ENCODE measurements around the gene GOLGA1.
"Not testable (repeated sequence)": the region's sequence is repeated elsewhere in the genome, so short reads cannot be mapped to it uniquely, and the experiment has no call there.

GOLGA1 gene

DNA sequence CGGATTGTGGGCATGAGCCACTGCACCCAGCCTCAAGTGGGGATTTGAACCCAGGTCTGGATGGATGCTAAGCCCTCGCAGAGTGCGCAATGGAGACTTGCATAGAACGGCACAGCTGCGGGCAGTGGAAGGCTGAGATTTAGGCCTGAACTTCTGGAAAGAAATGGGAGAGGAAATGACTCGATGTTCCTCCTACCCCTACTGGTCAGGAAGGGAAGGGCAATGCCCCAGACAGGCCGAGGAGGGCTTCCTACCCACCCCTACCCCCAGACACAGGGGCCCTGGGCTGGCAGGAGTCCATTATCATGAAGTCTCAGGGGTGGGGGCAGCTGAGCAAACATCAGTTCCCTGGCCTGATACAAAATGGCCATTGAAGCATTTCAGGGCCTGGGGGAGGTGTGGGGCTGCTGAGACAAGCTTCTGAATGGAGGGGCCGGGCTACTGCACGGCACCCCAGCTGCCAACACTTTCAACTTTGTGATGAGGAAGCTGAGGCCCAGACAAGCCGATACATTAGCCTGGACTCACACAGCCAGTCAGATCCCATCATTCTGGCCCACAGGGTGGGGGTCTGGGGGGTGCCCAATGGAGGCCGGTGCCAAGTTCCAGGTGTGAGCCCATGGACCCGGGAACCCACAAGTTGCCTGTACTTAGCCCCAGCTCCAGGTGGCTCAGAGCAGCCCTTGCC, 101.1 kb downstream of the GOLGA1 start:
- in situ Hi-C loops (cut with MboI; ENCODE audit: low sequenced_read_pairs) = no loop called here

DNA sequence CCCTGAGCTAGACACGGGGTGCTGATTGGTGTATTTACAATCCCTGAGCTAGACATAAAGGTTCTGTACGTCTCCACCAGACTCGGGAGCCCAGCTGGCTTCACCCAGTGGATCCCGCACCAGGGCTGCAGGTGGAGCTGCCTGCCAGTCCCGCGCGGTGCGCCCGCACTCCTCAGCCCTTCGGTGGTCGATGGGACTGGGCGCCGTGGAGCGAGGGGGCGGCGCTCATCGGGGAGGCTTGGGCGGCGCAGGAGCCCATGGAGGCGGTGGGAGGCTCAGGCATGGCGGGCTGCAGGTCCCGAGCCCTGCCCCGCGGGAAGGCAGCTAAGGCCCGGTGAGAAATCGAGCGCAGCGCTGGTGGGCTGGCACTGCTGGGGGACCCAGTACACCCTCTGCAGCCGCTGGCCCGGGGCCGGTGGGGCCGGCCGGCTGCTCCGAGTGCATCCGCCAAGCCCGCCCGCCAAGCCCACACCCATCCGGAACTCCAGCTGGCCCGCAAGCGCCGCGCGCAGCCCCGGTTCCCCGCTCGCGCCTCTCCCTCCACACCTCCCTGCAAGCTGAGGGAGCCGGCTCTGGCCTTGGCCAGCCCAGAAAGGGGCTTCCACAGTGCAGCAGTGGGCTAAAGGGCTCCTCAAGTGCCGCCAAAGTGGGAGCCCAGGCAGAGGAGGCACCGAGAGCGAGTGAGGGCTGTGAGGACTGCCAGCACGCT, 102.2 kb downstream of the GOLGA1 start:
- in situ Hi-C loops (cut with MboI; ENCODE audit: low sequenced_read_pairs) = not testable (repeated sequence)

DNA sequence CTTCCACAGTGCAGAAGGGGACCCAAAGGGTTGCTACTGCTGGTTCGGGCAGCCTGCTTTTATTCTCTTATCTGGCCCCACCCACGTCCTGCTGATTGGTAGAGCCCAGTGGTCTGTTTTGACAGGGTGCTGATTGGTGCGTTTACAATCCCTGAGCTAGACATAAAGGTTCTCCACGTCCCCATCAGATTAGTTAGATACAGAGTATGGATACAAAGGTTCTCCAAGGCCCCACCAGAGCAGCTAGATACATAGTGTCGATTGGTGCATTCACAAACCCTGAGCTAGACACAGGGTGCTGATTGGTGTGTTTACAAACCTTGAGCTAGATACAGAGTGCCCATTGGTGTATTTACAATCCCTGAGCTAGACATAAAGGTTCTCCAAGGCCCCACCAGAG, 102.8 kb downstream of the GOLGA1 start:
- in situ Hi-C loops (cut with MboI; ENCODE audit: low sequenced_read_pairs) = not testable (repeated sequence)

DNA sequence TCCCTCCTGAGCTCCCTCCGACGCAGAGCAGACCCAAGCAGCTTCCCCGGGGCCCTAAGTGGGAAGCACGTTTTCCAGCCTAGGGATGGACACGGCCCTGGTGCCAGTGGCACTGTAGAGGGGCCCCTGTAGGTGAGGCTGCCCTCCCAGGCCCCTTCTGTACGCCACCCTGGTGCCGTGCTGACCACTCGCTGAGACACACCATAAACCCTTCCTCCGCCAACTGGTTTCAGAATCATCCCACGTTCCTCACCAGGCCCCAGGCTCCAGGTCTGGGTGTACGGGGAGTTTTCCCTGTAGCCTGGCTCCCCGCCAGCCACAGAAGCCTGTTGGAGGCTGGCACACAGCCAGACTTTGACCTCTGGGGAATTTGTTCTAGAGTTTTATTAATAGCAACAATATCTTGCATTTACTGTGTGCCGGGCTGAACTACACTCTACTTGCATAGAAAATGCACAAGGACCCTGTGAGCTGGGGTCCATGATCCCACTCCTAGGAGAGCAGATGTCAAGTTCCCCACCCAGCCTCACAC, 105.8 kb downstream of the GOLGA1 start:
- in situ Hi-C loops (cut with MboI; ENCODE audit: low sequenced_read_pairs) = no loop called here

DNA sequence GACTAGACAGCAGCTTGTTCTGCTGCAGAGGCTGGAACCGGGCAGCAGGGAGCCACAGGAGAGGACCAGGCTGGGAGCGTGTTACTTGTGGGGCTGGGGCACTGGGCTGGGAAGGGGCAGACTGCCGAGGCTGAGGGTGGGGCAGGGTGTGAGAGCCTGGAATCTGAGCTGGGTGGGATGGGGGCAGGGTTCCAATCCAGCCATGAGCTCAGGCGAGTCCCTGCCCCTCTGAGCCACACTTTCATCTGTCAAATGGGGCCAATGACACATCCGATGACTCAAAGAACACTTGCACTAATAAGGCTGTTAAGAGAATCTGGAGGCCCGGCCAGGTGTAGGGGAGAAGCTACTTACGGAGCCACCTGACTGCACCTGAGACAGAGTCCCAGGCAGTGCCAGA, 106.3 kb downstream of the GOLGA1 start:
- in situ Hi-C loops (cut with MboI; ENCODE audit: low sequenced_read_pairs) = no loop called here

DNA sequence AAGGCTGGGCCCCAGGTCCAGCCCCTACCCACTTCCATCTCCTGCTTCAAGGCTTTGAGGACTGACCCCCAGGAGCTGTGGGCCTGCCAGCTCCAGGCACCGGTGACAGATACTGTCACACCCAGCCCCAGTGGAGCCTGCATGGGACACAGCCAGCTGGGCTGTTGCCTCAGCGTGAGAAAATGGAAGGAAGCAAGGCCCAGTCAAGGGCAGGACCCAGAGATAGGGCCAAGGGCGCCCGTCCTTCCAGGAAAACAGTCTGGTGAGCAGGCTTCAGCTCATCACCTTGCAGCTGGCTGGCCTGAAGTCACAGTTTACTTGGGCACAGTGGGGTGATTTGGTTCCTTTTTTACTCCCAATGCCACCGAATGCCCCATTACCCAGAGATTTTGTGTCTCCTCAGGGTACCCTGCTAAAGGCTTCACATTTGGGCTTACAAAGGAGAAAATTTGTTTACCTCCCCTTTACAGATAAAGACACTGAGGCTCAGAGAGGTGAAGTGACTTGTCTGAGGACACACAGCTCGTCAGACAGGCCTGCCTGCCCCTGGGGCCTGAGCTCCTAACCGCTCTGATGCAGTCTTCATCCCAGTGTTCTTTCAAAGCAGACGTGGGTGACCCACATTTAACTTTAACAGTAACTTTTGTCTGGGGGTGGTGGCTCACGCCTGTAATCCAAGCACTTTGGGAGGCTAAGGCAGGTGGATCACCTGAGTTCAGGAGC, 109.1 kb downstream of the GOLGA1 start:
- in situ Hi-C loops (cut with MboI; ENCODE audit: low sequenced_read_pairs) = no loop called here

DNA sequence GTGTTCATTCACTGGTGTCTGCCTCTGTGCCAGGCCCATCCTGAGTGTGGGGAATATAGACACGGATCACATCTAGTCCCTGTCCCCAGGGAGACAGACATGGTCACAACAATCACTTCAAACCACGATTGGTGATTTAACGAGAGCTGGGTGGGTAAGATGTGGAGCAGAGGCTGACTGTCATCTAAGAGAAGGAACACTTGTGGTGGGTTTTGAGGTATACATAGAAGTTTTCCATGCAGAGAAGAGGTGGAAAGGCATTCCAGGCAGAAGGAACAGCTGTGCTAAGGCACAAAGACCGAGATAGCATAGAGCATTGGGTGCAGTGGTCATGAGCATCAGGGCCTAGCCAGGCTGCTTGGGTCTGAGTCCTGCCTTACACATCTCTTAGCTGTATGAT, 110.3 kb downstream of the GOLGA1 start:
- in situ Hi-C loops (cut with MboI; ENCODE audit: low sequenced_read_pairs) = no loop called here

DNA sequence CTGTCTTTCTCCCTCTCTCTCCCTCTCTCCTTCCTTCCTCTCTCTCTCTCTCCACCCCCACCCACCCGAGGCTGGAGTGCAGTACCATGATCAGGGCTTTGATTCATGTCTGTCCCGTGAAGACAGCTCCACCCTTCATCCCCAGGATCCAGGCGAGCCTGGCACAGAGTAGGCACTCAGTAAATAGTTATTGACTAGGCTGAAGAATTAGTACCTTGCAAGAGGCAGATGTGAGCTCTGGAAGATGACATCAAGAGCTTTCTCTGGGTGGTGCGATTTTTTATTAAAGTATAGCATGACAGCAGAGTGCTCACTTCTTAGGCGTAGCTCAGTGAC, 111.6 kb downstream of the GOLGA1 start:
- in situ Hi-C loops (cut with MboI; ENCODE audit: low sequenced_read_pairs) = no loop called here

DNA sequence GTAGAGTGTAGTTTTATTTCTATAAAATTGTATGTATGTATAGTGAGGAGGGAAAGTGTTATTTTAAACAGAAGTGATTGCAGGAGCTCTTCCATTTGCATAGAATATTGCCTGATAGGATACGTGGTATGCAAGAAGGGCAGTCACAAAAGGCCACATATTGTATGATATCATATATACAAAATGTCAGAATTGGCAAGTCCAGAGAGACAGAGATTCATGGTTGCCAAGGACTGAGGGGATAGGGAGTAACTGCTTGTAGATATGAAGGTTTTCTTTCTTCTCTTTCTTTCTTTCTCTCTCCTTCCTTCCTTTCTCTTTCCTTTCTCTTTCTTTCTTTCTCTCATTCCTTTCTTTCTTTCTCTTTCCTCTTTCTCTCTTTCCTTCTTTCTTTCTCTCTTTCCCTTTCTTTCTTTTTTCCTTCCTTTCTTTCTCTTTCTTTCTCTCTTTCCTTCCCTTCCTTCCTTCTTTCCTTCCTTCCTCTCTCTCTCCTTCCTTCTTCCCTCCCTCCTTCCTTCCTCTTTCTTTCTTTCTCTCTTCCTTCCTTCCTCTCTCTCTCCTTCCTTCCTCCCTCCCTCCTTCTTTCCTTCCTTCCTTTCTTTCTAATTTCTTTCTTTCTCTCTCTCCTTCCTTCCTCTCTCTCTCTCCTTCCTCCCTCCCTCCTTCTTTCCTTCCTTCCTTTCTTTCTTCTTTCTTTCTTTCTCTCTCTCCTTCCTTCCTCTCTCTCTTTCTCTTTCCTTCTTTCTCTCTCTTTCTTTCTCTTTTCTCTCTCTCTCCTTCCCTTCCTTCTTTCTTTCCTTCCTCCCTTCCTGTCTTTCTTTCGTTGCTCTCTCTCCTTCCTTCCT, 112.2 kb downstream of the GOLGA1 start:
- in situ Hi-C loops (cut with MboI; ENCODE audit: low sequenced_read_pairs) = no loop called here

Data from HL-60/S4 treated with retinoic acid at 250 ng/mL for 4 days and 3 days (cell line).